Progenitor cell of endocrine pancreas (in vitro differentiated cells): Measurements from ENCODE around the gene MYH16. TPM values are rescaled to one million over a fixed set of nuclear protein-coding genes. Genes with fewer than 3 reads are reported as not detected.
A peak's percentile ranks its signal among the peaks of the same experiment; 100 is the strongest.
"Not testable (repeated sequence)": the region's sequence is repeated elsewhere in the genome, so short reads cannot be mapped to it uniquely, and the experiment has no call there.

Source experiments
- DNase-seq: peaks from one replicate; pipeline ENCODE4 v3.0.0; 2021; ENCODE audit warnings: low spot score; ENCODE audit not compliant: unreplicated experiment
- H3K27ac Mint-ChIP-seq: 2 replicates; pipeline ENCODE4 v1.8.0; 2021; ENCODE audit warnings: mild to moderate bottlenecking, moderate library complexity, mixed read lengths
- H3K27me3 Mint-ChIP-seq: 2 replicates; pipeline ENCODE4 v1.8.0; 2021; ENCODE audit warnings: mixed read lengths
- H3K36me3 Mint-ChIP-seq: 2 replicates; pipeline ENCODE4 v1.8.0; 2022; ENCODE audit warnings: mixed read lengths; ENCODE audit not compliant: insufficient read depth
- H3K4me1 Mint-ChIP-seq: 2 replicates; pipeline ENCODE4 v1.8.0; 2021; ENCODE audit warnings: low read depth, mixed read lengths
- H3K4me3 Mint-ChIP-seq: 2 replicates; pipeline ENCODE4 v1.8.0; 2021; ENCODE audit warnings: low read depth, mild to moderate bottlenecking, moderate library complexity, mixed read lengths
- H3K9me3 Mint-ChIP-seq: 2 replicates; pipeline ENCODE4 v1.8.0; 2021; ENCODE audit warnings: low read depth, mixed read lengths
- total RNA-seq: library from RNA; stranded (reverse); gene quantifications from 2 replicates; pipeline ENCODE4 v1.2.1, GENCODE V29; 2021
- TF ChIP-seq, protein P1 (sequence below): fragments of 200-600 bp; sonication (generic); IDR thresholded peaks from one replicate; pipeline ENCODE4 v1.5.0; 2021; ENCODE audit warnings: antibody characterized with exemption, mild to moderate bottlenecking; ENCODE audit not compliant: unreplicated experiment

The MYH16 gene
- total RNA-seq, 1 donor from 2014 or later: not detected

DNA sequence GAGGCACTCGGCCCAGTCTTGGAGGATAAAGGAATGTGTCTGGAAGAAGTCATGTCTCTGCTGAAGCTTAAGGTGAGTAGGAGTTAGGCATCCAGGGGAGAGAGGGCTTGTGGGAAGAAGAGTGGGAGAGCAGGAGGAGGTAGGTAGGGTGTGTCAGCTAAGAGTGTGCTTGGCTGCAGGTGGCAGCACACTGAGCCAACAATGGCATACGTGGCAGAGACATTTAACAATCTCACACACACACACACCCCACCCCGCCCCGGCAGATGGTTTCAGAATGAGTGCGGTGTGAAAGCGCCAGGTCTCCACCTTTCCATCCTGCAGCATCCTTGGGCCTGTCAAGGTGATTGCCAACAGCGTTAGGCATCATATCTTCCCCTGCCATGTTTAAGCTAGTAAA lies 41.9 kb downstream of the MYH16 start:
- Mint-ChIP-seq H3K9me3 (peaks cover 6% of the 10 kb centered on the region), H3K4me1 (peaks cover 3% of the 10 kb centered on the region), H3K36me3 (peaks cover 3% of the 10 kb centered on the region), H3K27me3 (no peaks in the 10 kb centered on the region), H3K27ac (peak overlapping the region; percentile 54), H3K4me3 (no peak overlapping the region)
- TF ChIP-seq, protein P1, sequence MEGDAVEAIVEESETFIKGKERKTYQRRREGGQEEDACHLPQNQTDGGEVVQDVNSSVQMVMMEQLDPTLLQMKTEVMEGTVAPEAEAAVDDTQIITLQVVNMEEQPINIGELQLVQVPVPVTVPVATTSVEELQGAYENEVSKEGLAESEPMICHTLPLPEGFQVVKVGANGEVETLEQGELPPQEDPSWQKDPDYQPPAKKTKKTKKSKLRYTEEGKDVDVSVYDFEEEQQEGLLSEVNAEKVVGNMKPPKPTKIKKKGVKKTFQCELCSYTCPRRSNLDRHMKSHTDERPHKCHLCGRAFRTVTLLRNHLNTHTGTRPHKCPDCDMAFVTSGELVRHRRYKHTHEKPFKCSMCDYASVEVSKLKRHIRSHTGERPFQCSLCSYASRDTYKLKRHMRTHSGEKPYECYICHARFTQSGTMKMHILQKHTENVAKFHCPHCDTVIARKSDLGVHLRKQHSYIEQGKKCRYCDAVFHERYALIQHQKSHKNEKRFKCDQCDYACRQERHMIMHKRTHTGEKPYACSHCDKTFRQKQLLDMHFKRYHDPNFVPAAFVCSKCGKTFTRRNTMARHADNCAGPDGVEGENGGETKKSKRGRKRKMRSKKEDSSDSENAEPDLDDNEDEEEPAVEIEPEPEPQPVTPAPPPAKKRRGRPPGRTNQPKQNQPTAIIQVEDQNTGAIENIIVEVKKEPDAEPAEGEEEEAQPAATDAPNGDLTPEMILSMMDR: no peak
- DNase-seq: no peak

DNA sequence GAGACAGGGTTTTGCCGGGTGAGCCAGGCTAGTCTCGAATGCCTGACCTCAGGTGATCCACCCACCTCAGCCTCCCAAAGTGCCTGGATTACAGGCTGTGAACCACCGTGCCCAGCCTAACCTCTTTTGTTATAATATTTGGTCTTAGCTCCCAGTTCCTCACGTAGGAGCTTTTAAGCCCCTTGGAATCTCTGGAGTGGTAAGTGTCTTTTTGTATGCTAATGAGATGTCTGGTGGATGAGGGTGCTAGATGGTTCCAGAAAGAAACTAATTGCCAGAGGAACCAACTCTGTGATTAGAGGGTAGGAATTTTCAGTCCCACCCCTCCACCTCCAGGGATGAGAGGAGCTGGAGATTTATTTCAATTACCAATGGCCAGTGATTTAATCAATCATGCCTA lies 47.7 kb downstream of the MYH16 start:
- no peak for DNase-seq

DNA sequence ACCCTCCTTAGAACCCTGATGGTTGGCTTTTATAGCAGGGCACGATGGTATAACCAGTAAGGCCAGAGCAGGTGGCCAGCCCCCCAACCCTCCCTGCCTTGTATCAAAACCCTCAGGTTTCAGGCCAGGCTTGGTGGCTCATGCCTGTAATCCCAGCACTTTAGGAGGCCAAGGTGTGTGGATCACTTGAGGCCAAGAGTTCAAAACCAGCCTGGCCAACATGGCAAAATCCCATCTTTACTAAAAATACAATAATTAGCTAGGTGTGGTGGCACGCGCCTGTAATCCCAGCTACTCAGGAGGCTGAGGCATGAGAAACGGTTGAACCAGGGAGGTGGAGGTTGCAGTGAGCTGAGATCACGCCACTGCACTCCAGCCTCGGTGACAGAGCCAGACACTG lies 50.0 kb downstream of the MYH16 start:
- DNase-seq, H3K27me3 Mint-ChIP-seq, H3K36me3 Mint-ChIP-seq, H3K27ac Mint-ChIP-seq, H3K4me3 Mint-ChIP-seq, H3K9me3 Mint-ChIP-seq: not testable (repeated sequence)
- peaks cover 13% of the 10 kb centered on the region for H3K4me1 Mint-ChIP-seq

More for the DNA sequence above, 47.7 kb downstream of the MYH16 start:
- TF ChIP-seq, protein P1: no peak
- Mint-ChIP-seq H3K9me3 (no peaks in the 10 kb centered on the region), H3K4me3 (no peak overlapping the region), H3K27ac (no peak overlapping the region), H3K36me3 (no peaks in the 10 kb centered on the region), H3K4me1 (peaks cover 3% of the 10 kb centered on the region), H3K27me3 (no peaks in the 10 kb centered on the region)

DNA sequence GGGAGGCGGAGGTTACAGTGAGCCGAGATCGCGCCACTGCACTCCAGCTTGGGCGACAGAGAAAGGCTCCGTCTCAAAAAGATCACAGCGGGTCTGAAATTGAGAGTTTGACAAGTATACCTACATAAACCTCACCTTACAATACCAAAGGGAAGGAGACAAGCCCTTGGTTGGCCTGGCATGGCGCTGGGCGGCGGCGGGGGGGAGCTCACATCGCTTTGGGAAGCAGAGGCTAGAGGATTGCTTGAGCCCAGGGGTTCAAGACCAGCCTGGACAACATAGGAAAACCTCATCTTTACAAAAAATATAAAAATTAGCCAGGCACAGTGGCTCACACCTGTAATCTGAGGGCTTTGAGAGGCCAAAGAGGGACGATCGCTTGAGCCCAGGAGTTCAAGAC lies 51.9 kb downstream of the MYH16 start:
- Mint-ChIP-seq H3K4me1 (peaks cover 11% of the 10 kb centered on the region), H3K9me3 (no peaks in the 10 kb centered on the region), H3K27ac (no peak overlapping the region), H3K36me3 (no peaks in the 10 kb centered on the region), H3K27me3 (no peaks in the 10 kb centered on the region), H3K4me3 (peak overlapping the region; percentile 92)
- no peak for DNase-seq
- TF ChIP-seq, protein P1: no peak

DNA sequence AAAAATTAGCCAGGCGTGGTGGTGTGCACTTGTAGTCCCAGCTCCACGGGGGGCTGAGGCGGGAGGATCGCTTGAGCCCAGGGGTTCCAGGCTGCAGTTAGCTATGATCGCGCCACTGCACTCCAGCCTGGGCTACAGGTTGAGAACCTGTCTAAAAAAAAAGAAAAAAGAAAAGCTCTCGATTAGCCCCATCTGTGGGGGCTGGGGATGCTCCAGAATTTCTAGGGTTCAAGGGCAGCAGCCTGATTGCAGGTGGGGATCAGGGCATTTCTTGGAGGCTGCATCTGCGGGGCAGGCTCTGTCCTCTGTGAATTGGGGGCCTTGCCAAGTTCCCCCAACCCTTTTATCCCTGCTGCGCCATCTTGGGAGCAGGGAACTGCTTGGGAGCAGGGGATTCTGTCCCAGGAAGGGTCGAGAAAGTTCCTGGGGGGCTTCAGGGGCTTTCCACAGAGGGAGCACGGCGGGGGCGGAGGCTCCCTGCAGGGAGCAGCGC lies 52.4 kb downstream of the MYH16 start:
- DNase-seq: no peak
- Mint-ChIP-seq H3K9me3 (no peaks in the 10 kb centered on the region), H3K4me1 (peaks cover 11% of the 10 kb centered on the region), H3K36me3 (no peaks in the 10 kb centered on the region), H3K27ac (peak overlapping the region; percentile 84), H3K27me3 (no peaks in the 10 kb centered on the region), H3K4me3 (peak overlapping the region; percentile 92)
- TF ChIP-seq, protein P1: no peak

DNA sequence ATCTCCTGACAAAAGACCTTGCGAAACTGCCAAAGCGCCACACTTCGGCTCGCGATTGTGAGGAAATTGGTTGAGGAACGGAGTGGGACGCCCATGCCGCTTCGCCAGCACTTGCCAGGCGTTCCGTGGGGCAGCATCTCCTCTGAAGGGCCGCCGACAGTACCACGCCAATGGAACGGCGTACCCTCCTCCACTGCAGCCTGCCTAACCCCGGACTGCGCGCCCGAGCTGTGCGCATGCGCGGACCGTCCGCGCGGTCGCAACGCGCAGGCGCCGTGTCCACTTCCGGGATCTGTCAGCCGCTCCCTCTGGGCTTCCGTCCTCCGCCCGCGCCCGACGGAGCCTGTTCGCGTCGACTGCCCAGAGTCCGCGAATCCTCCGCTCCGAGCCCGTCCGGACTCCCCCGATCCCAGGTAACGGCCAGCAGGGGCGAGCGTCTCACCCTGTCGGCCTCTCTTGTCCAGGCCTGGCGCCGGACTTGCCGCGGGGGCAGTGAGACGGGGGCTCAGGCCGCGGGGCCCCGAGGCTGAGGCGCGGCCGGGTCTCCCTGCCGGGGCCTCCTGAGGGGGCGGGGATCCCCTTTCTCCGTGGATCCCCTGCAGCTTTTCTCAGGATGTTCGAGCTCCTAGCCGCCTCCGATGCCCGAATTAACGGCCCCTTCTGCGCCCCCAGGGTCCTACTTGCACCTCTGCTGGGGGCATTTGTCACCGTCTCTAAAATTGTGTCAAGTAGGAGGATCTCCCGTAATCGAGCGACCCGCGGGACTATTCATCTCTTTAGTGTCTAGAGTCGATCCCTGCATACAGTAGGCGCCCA lies 53.2 kb downstream of the MYH16 start, which contains the start of gene ARPC1A:
ARPC1A (plus strand) TSS at position 307 of the 816 bp plus-strand sequence. CDS start 7,456 bp downstream, outside the sequence.
- H3K36me3 Mint-ChIP-seq: no peaks in the 10 kb centered on the region
- H3K9me3 Mint-ChIP-seq: no peaks in the 10 kb centered on the region
- H3K27ac Mint-ChIP-seq: peak within 1 kb of the TSS; percentile 84
- TF ChIP-seq, protein P1: peak; percentile 51
- no peaks in the 10 kb centered on the region for H3K27me3 Mint-ChIP-seq
- peaks cover 11% of the 10 kb centered on the region for H3K4me1 Mint-ChIP-seq
- DNase-seq: peak; percentile 91
- H3K4me3 Mint-ChIP-seq: peak within 1 kb of the TSS; percentile 92
